ENCODE measurements around the gene CYP39A1. TPM values are rescaled to one million over a fixed set of nuclear protein-coding genes. Genes with fewer than 3 reads are reported as not detected.

CYP39A1 gene
- total and polyA plus RNA-seq, 10 of the 15 experiments (the other 5 are each of a cell fraction or from before 2014, with no cell fraction given) = not detected

DNA sequence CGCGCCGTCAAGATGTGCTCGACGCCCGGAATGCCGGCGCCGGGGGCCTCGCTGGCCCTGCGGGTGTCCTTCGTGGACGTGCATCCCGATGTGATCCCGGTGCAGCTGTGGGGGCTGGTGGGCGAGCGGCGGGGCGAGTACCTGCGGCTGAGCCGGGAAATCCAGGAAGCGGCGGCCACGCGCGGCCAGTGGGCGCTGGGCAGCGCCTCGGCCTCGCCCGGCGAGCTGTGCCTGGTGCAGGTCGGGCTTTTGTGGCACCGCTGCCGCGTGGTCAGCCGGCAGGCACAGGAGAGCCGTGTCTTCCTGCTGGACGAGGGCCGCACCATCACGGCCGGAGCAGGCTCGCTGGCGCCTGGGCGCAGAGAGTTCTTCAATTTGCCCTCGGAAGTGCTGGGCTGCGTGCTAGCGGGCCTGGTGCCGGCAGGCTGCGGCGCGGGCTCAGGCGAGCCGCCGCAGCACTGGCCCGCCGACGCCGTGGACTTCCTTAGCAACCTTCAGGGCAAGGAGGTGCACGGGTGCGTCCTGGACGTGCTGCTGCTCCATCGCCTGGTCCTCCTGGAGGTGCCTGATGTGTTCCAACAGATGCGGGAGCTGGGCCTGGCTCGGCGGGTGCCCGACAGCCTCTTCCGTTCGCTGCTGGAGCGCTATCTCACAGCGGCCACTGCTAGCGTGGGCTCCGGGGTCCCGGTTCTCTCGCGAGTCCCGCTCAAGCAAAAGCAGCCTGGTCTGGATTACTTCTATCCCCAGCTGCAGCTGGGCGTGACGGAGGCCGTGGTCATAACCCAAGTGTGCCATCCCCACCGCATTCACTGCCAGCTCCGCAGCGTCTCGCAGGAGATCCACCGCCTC lies 35.7 kb upstream of the CYP39A1 start:
- ChIA-PET POLR2A (no interaction called here), CTCF (no interaction called here), SMC1A (ENCODE audit: uncharacterized antibody, unreplicated experiment) (no interaction called here), RAD21 (ENCODE audit: unreplicated experiment) (no interaction called here)
- Histone ChIP-seq H3K4me2 (ENCODE audit: control insufficient read depth, insufficient read depth) (no peak overlapping the region), H3K36me3 (ENCODE audit: control insufficient read depth in 2 of 2, insufficient read depth in 2 of 2, low read length in 1 of 2) (no peaks in the 10 kb centered on the region), H3K9ac (ENCODE audit: control insufficient read depth, insufficient read depth, low read length) (no peak overlapping the region), H4K20me1 (ENCODE audit: control insufficient read depth, insufficient read depth) (no peaks in the 10 kb centered on the region), H3K79me2 (ENCODE audit: control insufficient read depth, insufficient read depth, low read length) (no peaks in the 10 kb centered on the region), H3K9me3 (replicated peaks; ENCODE audit: control insufficient read depth, insufficient read depth, low read length) (no peaks in the 10 kb centered on the region), H3K27me3 (replicated peaks in 1 of 2; ENCODE audit: control insufficient read depth in 2 of 2, insufficient read depth in 2 of 2, low read length in 1 of 2) (no peaks in the 10 kb centered on the region; a peak in 1 of 4 replicates), H2AFZ (ENCODE audit: control insufficient read depth, low read depth, low read length) (no peak overlapping the region), H3K4me3 (no peak overlapping the region), H3K27ac (ENCODE audit: control insufficient read depth, insufficient read depth) (no peak overlapping the region), H3K4me1 (ENCODE audit: control insufficient read depth, insufficient read depth, low read length) (no peaks in the 10 kb centered on the region)
- 87% methylated on average over 79 of the region's 85 CpGs for WGBS (ENCODE audit: insufficient coverage, insufficient replicate concordance, low lambda C conversion rate, missing lambda C conversion rate)
- TF ChIP-seq CHD2 (IDR thresholded peaks at IDR 0.05; ENCODE audit: borderline replicate concordance, low read depth, low read length) = no peak
- TF ChIP-seq, protein P1, sequence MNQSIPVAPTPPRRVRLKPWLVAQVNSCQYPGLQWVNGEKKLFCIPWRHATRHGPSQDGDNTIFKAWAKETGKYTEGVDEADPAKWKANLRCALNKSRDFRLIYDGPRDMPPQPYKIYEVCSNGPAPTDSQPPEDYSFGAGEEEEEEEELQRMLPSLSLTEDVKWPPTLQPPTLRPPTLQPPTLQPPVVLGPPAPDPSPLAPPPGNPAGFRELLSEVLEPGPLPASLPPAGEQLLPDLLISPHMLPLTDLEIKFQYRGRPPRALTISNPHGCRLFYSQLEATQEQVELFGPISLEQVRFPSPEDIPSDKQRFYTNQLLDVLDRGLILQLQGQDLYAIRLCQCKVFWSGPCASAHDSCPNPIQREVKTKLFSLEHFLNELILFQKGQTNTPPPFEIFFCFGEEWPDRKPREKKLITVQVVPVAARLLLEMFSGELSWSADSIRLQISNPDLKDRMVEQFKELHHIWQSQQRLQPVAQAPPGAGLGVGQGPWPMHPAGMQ (IDR thresholded peaks at IDR 0.05; ENCODE audit: borderline replicate concordance) = no peak
- TF ChIP-seq WRNIP1 (IDR thresholded peaks at IDR 0.05; ENCODE audit: borderline replicate concordance, low read depth, low read length) = no peak
- TF ChIP-seq, protein P2, sequence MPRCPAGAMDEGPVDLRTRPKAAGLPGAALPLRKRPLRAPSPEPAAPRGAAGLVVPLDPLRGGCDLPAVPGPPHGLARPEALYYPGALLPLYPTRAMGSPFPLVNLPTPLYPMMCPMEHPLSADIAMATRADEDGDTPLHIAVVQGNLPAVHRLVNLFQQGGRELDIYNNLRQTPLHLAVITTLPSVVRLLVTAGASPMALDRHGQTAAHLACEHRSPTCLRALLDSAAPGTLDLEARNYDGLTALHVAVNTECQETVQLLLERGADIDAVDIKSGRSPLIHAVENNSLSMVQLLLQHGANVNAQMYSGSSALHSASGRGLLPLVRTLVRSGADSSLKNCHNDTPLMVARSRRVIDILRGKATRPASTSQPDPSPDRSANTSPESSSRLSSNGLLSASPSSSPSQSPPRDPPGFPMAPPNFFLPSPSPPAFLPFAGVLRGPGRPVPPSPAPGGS (IDR thresholded peaks at IDR 0.05; ENCODE audit: borderline replicate concordance, insufficient read depth, low read depth, low read length, poor library complexity, severe bottlenecking) = no peak
- TF ChIP-seq BACH1 (IDR thresholded peaks at IDR 0.05; ENCODE audit: borderline replicate concordance) = no peak
- TF ChIP-seq BCL11A (IDR thresholded peaks at IDR 0.05; ENCODE audit: low read depth, low read length) = no peak
- no peak for TF ChIP-seq KAT2A (conservative IDR thresholded peaks at IDR 0.05; ENCODE audit: control insufficient read depth, low read depth, low read length)
- no peak for TF ChIP-seq SUZ12 (IDR thresholded peaks at IDR 0.05; ENCODE audit: unreplicated experiment)
- TF ChIP-seq EZH2 (IDR thresholded peaks at IDR 0.05; ENCODE audit: borderline replicate concordance, control insufficient read depth, low read depth, low read length) = no peak
- TF ChIP-seq SP1 (IDR thresholded peaks at IDR 0.05; ENCODE audit: low read depth, low read length) = no peak
- FAIRE-seq = no peak
- no peak for DNase-seq (ENCODE audit: low read depth, low spot score)
- no peak for ATAC-seq
- no TSS peak for BruUV-seq (replicated peaks)
- in situ Hi-C loops (cut with MboI) = no loop called here
- intact Hi-C loops (cut with micrococcal nuclease; ENCODE audit: unreplicated experiment) = no loop called here

Measured in GM12878 (cell line).